PC-3 (cell line): ENCODE measurements around the gene FKBP1A. TPM values are rescaled to one million over a fixed set of nuclear protein-coding genes. Genes with fewer than 3 reads are reported as not detected.

Experiments used
- ATAC-seq: fragments of 200-7000 bp; cut with Tn5 transposase; 2 replicates; pipeline ENCODE4 v1.9.1; 2020; ENCODE audit warnings: mild to moderate bottlenecking, moderate library complexity
- BruUV-seq: library from RNA; stranded (reverse); fragments of 400-500 nt; replicated peaks from 2 replicates; lab custom pipeline; 2021; lab: Mats Ljungman, UMichigan
- CTCF ChIA-PET: fragments of 300-600 bp; sonication (Branson Sonifier 250); formaldehyde crosslinking; loops from one replicate; lab custom pipeline; 2022; ENCODE audit warnings: antibody characterized with exemption; lab: Charles Lee
- POLR2A ChIA-PET: fragments of 300-600 bp; sonication (Branson Sonifier 250); formaldehyde crosslinking; loops from one replicate; lab custom pipeline; 2022; ENCODE audit warnings: antibody characterized with exemption; ENCODE audit not compliant: unreplicated experiment; lab: Charles Lee
- DNase-seq: peaks from one replicate; pipeline ENCODE4 v3.0.0-alpha.2; 2015
- H2AFZ ChIP-seq: fragments of 300-600 bp; sonication (generic); 2 replicates; pipeline ENCODE4 v1.6.0; 2016; ENCODE audit warnings: antibody characterized with exemption, low read length
- H3F3A ChIP-seq: fragments of 300-600 bp; sonication (generic); one replicate; pipeline ENCODE4 v1.6.0; 2017; ENCODE audit warnings: antibody characterized with exemption, low read length, control low read depth, mild to moderate bottlenecking; ENCODE audit not compliant: unreplicated experiment
- H3K27ac ChIP-seq: fragments of 300-600 bp; sonication (generic); 2 replicates; pipeline ENCODE4 v1.5.1; 2016; ENCODE audit warnings: mild to moderate bottlenecking, low read length
- H3K27me3 ChIP-seq: fragments of 300-600 bp; sonication (generic); 2 replicates; pipeline ENCODE4 v1.6.1; 2016; ENCODE audit warnings: low read length, mixed read lengths
- H3K36me3 ChIP-seq: fragments of 300-600 bp; sonication (generic); 2 replicates; pipeline ENCODE4 v1.6.1; 2016; ENCODE audit warnings: low read depth, mixed run types, low read length, mixed read lengths
- H3K4me1 ChIP-seq: fragments of 300-600 bp; sonication (generic); 2 replicates; pipeline ENCODE4 v1.5.1; 2016; ENCODE audit warnings: low read length; ENCODE audit not compliant: insufficient read depth
- H3K4me2 ChIP-seq: fragments of 300-600 bp; sonication (generic); 2 replicates; pipeline ENCODE4 v1.6.0; 2016; ENCODE audit warnings: low read length
- H3K4me3 ChIP-seq: fragments of 300-600 bp; sonication (generic); 2 replicates; pipeline ENCODE4 v1.5.1; 2016; ENCODE audit warnings: mild to moderate bottlenecking, low read length, mixed read lengths
- H3K79me2 ChIP-seq: fragments of 300-600 bp; sonication (generic); 2 replicates; pipeline ENCODE4 v1.6.1; 2017; ENCODE audit warnings: low read length, mixed read lengths
- H3K9ac ChIP-seq: fragments of 300-600 bp; sonication (generic); 2 replicates; pipeline ENCODE4 v1.6.0; 2016; ENCODE audit warnings: mild to moderate bottlenecking, low read length
- H3K9me2 ChIP-seq: fragments of 300-600 bp; sonication (generic); replicated peaks from 2 replicates; pipeline ENCODE4 v1.6.1; 2016; ENCODE audit warnings: mixed run types, low read length, mixed read lengths
- H3K9me3 ChIP-seq: fragments of 300-600 bp; sonication (generic); 2 replicates; pipeline ENCODE4 v1.6.1; 2016; ENCODE audit warnings: low read length, mixed read lengths
- H4K20me1 ChIP-seq: fragments of 300-600 bp; sonication (generic); 2 replicates; pipeline ENCODE4 v1.6.1; 2016; ENCODE audit warnings: low read length, mixed read lengths
- CTCF ChIP-seq: fragments of 300-600 bp; sonication (generic); conservative IDR thresholded peaks from 2 replicates; pipeline ENCODE4 v1.5.1; 2017; ENCODE audit warnings: antibody characterized with exemption, low read depth, mild to moderate bottlenecking, low read length
- EZH2 ChIP-seq: fragments of 300-600 bp; sonication (generic); IDR thresholded peaks from one replicate; pipeline ENCODE4 v1.6.1; 2017; ENCODE audit warnings: antibody characterized with exemption, mild to moderate bottlenecking, low read length; ENCODE audit not compliant: unreplicated experiment
- EZH2phosphoT487 ChIP-seq: fragments of 300-600 bp; sonication (generic); IDR thresholded peaks from 2 replicates; pipeline ENCODE4 v1.6.1; 2018; ENCODE audit warnings: mild to moderate bottlenecking, antibody characterized with exemption, low read length, borderline replicate concordance
- intact Hi-C: fragments of 100-400 bp; cut with micrococcal nuclease; formaldehyde crosslinking; loops from 2 replicates; pipeline ENCODE4 v1.9.0; 2023
- total RNA-seq: library from RNA; depleted of rRNA; stranded (reverse); fragments of >200 nt; gene quantifications from 2 replicates; pipeline ENCODE4 v1.2.3, GENCODE V29; 2014

FKBP1A gene
- total RNA-seq, 1 experiment from 2014 or later: 178 TPM

- TF ChIP-seq CTCF (no peak), EZH2 (no peak), EZH2phosphoT487 (no peak)
- BruUV-seq: no TSS peak
Observed at GRCh38 chr20:1320902-1321653, 71.8 kb downstream of the FKBP1A start.

GRCh38 chr20:1320016-1320415 is 72.8 kb downstream of the FKBP1A start:
- ChIA-PET POLR2A (no interaction called here), CTCF (interaction anchor here (1.2 kb wide), 1 partner anchor 118 kb away, joined by 3 read pairs; no protein-coding TSS in a partner anchor)
- no peak overlapping the region for H3K27ac ChIP-seq
- no peak overlapping the region for H2AFZ ChIP-seq
- H3K4me3 ChIP-seq: no peak overlapping the region
- no peaks in the 10 kb centered on the region for H3K79me2 ChIP-seq
- BruUV-seq: no TSS peak
- H3F3A ChIP-seq: no peaks in the 10 kb centered on the region
- ATAC-seq (no peak), DNase-seq (no peak)
- H3K9me3 ChIP-seq: no peaks in the 10 kb centered on the region
- H3K4me2 ChIP-seq: no peak overlapping the region
- TF ChIP-seq EZH2phosphoT487: no peak
- TF ChIP-seq CTCF: no peak
- TF ChIP-seq EZH2: no peak
- H3K27me3 ChIP-seq: no peaks in the 10 kb centered on the region
- intact Hi-C loops: no loop called here
- no peak overlapping the region for H3K9ac ChIP-seq
- no peaks in the 10 kb centered on the region for H3K9me2 ChIP-seq
- H4K20me1 ChIP-seq: no peaks in the 10 kb centered on the region
- H3K4me1 ChIP-seq: peaks cover 25% of the 10 kb centered on the region
- no peaks in the 10 kb centered on the region for H3K36me3 ChIP-seq

More at GRCh38 chr20:1320902-1321653, 71.8 kb downstream of the FKBP1A start:
- ATAC-seq: no peak
- Histone ChIP-seq H3K27me3 (no peaks in the 10 kb centered on the region), H3F3A (no peaks in the 10 kb centered on the region), H4K20me1 (no peaks in the 10 kb centered on the region), H3K27ac (no peak overlapping the region), H3K9me2 (no peaks in the 10 kb centered on the region), H3K9me3 (no peaks in the 10 kb centered on the region), H3K79me2 (peaks cover 8% of the 10 kb centered on the region), H3K4me3 (no peak overlapping the region), H2AFZ (no peak overlapping the region), H3K4me2 (no peak overlapping the region), H3K9ac (no peak overlapping the region), H3K4me1 (peaks cover 28% of the 10 kb centered on the region), H3K36me3 (no peaks in the 10 kb centered on the region)
- ChIA-PET POLR2A (no interaction called here), CTCF (no interaction called here)
- intact Hi-C loops: no loop called here
- DNase-seq: no peak

GRCh38 chr20:1319462-1319861 is 73.4 kb downstream of the FKBP1A start:
- Histone ChIP-seq H3K27ac (no peak overlapping the region), H3K9me2 (no peaks in the 10 kb centered on the region), H3K36me3 (no peaks in the 10 kb centered on the region), H4K20me1 (no peaks in the 10 kb centered on the region), H3K4me2 (no peak overlapping the region), H3K4me1 (peaks cover 19% of the 10 kb centered on the region), H3K4me3 (no peak overlapping the region), H3K9ac (no peak overlapping the region), H2AFZ (no peak overlapping the region), H3F3A (no peaks in the 10 kb centered on the region), H3K9me3 (no peaks in the 10 kb centered on the region), H3K79me2 (no peaks in the 10 kb centered on the region), H3K27me3 (no peaks in the 10 kb centered on the region)
- ChIA-PET POLR2A (no interaction called here), CTCF (interaction anchor here (0.5 to 1.2 kb wide), 2 partner anchors 118 to 445 kb away, joined by 3 read pairs; no protein-coding TSS in a partner anchor)
- intact Hi-C loops: no loop called here
- BruUV-seq: no TSS peak
- ATAC-seq: no peak
- TF ChIP-seq EZH2 (no peak), EZH2phosphoT487 (no peak)
- no peak for DNase-seq
